ENCODE results near the gene CRABP2.

Gene CRABP2

DNA sequence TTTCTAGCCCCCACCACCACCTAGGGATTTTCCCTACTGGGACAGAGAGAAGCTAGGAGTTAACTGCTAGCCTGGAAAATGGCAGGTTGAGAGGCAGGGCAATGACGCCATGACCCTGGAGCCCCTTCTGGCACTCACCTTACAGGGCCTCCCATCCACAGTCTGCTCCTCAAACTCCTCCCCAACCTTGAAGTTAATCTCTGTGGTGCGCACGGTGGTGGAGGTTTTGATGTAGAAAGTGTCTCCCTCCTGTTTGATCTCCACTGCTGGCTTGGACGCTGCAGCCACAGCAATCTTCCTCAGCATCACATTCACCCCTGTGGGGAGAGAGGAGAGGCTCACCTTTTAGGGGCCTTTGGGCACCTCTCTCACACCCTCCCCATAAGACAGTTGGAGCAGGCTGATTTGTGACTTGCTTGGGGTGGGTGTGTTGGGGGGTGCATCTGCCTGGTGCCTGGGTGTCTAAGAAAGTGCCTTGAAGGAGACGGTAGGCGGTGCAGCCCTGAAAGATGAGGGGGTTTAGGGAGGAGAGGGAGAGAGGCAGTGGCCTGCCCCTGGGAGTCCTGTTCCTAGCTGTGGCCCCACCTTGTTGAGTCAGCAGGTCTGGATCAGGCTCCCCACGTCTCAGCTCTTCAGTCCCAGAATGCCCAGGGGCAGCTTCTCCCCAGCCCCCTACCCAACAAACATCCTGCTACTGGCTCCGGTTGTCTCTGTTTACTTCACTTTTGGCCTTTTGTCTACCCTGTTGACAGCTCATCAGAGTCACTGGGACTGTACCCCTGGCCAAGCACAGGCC lies 4.4 kb downstream of the CRABP2 start:
- Histone ChIP-seq H3K27ac (ENCODE audit: low read depth, low read length) (no peak overlapping the region), H3K27me3 (ENCODE audit: control insufficient read depth in 1 of 2, insufficient read depth in 2 of 2, low read length in 2 of 2) (peaks cover 29 to 31% of the 10 kb centered on the region in 2 donors), H3K4me3 (ENCODE audit: low read depth in 1 of 2, low read length in 2 of 2) (no peak overlapping the region), H3K9ac (ENCODE audit: low read depth in 1 of 2, low read length in 2 of 2) (no peak overlapping the region), H3K9me3 (ENCODE audit: control insufficient read depth in 1 of 2, low read length in 2 of 2) (no peaks in the 10 kb centered on the region), H3K4me1 (ENCODE audit: control insufficient read depth in 1 of 2, insufficient read depth in 2 of 2, low read length in 2 of 2) (peaks cover 14 to 18% of the 10 kb centered on the region in 2 donors), H3K36me3 (ENCODE audit: control insufficient read depth in 1 of 2, insufficient read depth in 2 of 2, low read length in 2 of 2) (no peaks in the 10 kb centered on the region)

DNA sequence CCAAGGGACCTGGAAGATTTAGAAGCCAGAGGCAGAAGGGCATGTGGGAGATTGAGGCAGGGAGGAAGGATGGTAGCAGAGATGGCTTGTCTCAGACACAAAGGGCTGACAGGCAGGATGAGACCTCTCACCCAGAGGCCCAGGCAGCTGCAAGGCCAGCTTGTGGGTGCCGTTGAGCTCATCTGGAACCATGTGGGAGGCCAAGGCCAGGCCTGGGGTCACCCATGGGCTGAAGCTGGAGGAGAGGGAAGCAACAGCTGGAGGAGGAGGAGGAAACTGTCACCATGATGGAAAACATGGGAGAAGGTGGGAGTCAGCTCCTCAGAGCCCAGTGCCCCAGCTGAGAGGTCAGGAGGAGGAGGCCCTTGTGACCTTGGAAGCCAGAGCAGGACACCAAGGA lies 6.4 kb downstream of the CRABP2 start:
- no peaks in the 10 kb centered on the region for H3K36me3 ChIP-seq (ENCODE audit: control insufficient read depth in 1 of 2, insufficient read depth in 2 of 2, low read length in 2 of 2)
- H3K9ac ChIP-seq (ENCODE audit: low read depth in 1 of 2, low read length in 2 of 2): no peak overlapping the region
- no peak overlapping the region for H3K4me3 ChIP-seq (ENCODE audit: low read depth in 1 of 2, low read length in 2 of 2)
- no peak overlapping the region for H3K27ac ChIP-seq (ENCODE audit: low read depth, low read length)
- H3K9me3 ChIP-seq (ENCODE audit: control insufficient read depth in 1 of 2, low read length in 2 of 2): no peaks in the 10 kb centered on the region
- peaks cover 12 to 16% of the 10 kb centered on the region in 2 donors for H3K27me3 ChIP-seq (ENCODE audit: control insufficient read depth in 1 of 2, insufficient read depth in 2 of 2, low read length in 2 of 2)
- H3K4me1 ChIP-seq (ENCODE audit: control insufficient read depth in 1 of 2, insufficient read depth in 2 of 2, low read length in 2 of 2): peaks cover 6% of the 10 kb centered on the region in 2 donors

GRCh38 chr1:156697481-156697880 lies 7.9 kb downstream of the CRABP2 start:
- H3K9me3 ChIP-seq (ENCODE audit: control insufficient read depth in 1 of 2, low read length in 2 of 2): no peaks in the 10 kb centered on the region
- peaks cover 5% of the 10 kb centered on the region in 2 donors for H3K27me3 ChIP-seq (ENCODE audit: control insufficient read depth in 1 of 2, insufficient read depth in 2 of 2, low read length in 2 of 2)
- H3K4me1 ChIP-seq (ENCODE audit: control insufficient read depth in 1 of 2, insufficient read depth in 2 of 2, low read length in 2 of 2): peaks cover 21% of the 10 kb centered on the region in 2 donors
- H3K4me3 ChIP-seq (ENCODE audit: low read depth in 1 of 2, low read length in 2 of 2): no peak overlapping the region
- H3K36me3 ChIP-seq (ENCODE audit: control insufficient read depth in 1 of 2, insufficient read depth in 2 of 2, low read length in 2 of 2): no peaks in the 10 kb centered on the region
- H3K9ac ChIP-seq (ENCODE audit: low read depth in 1 of 2, low read length in 2 of 2): no peak overlapping the region
- H3K27ac ChIP-seq (ENCODE audit: low read depth, low read length): no peak overlapping the region

DNA sequence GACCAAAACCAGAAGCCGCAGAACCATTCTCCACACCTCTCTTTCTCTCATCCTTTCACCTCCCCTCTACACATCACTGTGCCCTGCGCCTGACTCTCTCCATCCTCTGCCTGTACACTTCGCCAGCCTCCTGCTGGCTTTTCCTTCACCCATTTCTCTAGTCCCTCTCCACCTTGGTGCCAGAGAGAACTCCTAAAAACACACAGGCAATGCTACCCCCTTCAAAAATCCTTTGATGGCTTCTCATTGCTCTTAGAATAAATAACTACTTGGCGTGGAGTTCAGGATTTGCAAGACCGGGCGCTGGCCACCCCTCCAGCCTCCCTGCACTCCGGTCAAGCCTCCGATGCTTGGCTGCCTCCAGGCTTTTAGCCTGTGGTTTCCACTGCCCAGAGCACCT lies 8.6 kb downstream of the CRABP2 start:
- H3K27ac ChIP-seq (ENCODE audit: low read depth, low read length): no peak overlapping the region
- peaks cover 5 to 12% of the 10 kb centered on the region in 2 donors for H3K27me3 ChIP-seq (ENCODE audit: control insufficient read depth in 1 of 2, insufficient read depth in 2 of 2, low read length in 2 of 2)
- no peak overlapping the region for H3K9ac ChIP-seq (ENCODE audit: low read depth in 1 of 2, low read length in 2 of 2)
- H3K9me3 ChIP-seq (ENCODE audit: control insufficient read depth in 1 of 2, low read length in 2 of 2): no peaks in the 10 kb centered on the region
- peaks cover 25 to 27% of the 10 kb centered on the region in 2 donors for H3K4me1 ChIP-seq (ENCODE audit: control insufficient read depth in 1 of 2, insufficient read depth in 2 of 2, low read length in 2 of 2)
- no peaks in the 10 kb centered on the region for H3K36me3 ChIP-seq (ENCODE audit: control insufficient read depth in 1 of 2, insufficient read depth in 2 of 2, low read length in 2 of 2)
- H3K4me3 ChIP-seq (ENCODE audit: low read depth in 1 of 2, low read length in 2 of 2): no peak overlapping the region

- no peak overlapping the region for H3K9ac ChIP-seq (ENCODE audit: low read depth in 1 of 2, low read length in 2 of 2)
- peaks cover 27 to 36% of the 10 kb centered on the region in 2 donors for H3K4me1 ChIP-seq (ENCODE audit: control insufficient read depth in 1 of 2, insufficient read depth in 2 of 2, low read length in 2 of 2)
- H3K9me3 ChIP-seq (ENCODE audit: control insufficient read depth in 1 of 2, low read length in 2 of 2): no peaks in the 10 kb centered on the region
- H3K27me3 ChIP-seq (ENCODE audit: control insufficient read depth in 1 of 2, insufficient read depth in 2 of 2, low read length in 2 of 2): peaks cover 16 to 29% of the 10 kb centered on the region in 2 donors
- H3K4me3 ChIP-seq (ENCODE audit: low read depth in 1 of 2, low read length in 2 of 2): no peak overlapping the region
- no peaks in the 10 kb centered on the region for H3K36me3 ChIP-seq (ENCODE audit: control insufficient read depth in 1 of 2, insufficient read depth in 2 of 2, low read length in 2 of 2)
- H3K27ac ChIP-seq (ENCODE audit: low read depth, low read length): no peak overlapping the region
Measured at GRCh38 chr1:156694690-156694962, 10.8 kb downstream of the CRABP2 start.

DNA sequence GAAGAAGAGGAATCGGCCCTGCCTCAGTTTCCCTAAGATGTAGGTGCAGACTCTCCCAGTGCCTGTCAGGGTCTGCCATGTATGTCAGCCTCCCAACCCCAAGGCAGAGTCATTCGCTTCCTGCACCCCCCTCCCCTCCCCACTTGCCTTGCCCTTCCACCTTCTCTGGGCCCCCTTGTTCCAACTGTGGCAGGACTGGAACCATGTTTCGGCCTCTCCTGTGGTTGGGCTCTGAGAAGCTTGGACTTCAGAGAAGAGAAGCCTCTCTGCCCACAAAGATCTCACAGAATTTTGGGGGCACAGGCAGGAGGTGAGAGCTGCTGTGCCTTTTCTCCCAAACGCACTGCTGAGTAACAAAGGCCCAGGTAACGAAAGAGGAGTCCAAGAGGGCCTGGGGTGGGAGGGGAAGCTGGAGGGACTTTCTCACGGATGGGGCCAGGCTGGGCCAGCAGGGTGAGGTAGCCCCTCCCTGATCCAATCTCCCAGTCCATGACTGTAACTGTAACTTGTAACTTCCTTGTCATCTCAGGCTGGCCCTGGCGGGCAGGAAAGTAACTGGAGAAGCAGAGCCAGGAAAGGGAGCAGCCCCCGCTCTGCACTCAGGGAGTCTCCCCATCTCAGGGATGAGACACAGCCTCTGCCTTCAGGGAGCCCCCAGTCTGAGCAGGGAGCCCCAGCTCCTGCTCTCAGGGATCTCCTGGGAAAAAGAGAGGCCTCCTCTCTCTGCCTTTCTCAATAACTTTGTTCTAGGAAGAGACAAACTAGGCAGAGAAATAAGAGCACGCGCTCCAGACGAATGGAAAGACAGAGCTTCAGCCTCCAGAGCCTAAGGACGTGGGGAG lies 11.3 kb downstream of the CRABP2 start:
- Histone ChIP-seq H3K27ac (ENCODE audit: low read depth, low read length) (no peak overlapping the region), H3K9ac (ENCODE audit: low read depth in 1 of 2, low read length in 2 of 2) (no peak overlapping the region), H3K36me3 (ENCODE audit: control insufficient read depth in 1 of 2, insufficient read depth in 2 of 2, low read length in 2 of 2) (no peaks in the 10 kb centered on the region), H3K4me1 (ENCODE audit: control insufficient read depth in 1 of 2, insufficient read depth in 2 of 2, low read length in 2 of 2) (peaks cover 30 to 39% of the 10 kb centered on the region in 2 donors), H3K27me3 (ENCODE audit: control insufficient read depth in 1 of 2, insufficient read depth in 2 of 2, low read length in 2 of 2) (peaks cover 16 to 33% of the 10 kb centered on the region in 2 donors), H3K9me3 (ENCODE audit: control insufficient read depth in 1 of 2, low read length in 2 of 2) (no peaks in the 10 kb centered on the region), H3K4me3 (ENCODE audit: low read depth in 1 of 2, low read length in 2 of 2) (no peak overlapping the region)

- no peak overlapping the region for H3K9ac ChIP-seq (ENCODE audit: low read depth in 1 of 2, low read length in 2 of 2)
- no peaks in the 10 kb centered on the region for H3K36me3 ChIP-seq (ENCODE audit: control insufficient read depth in 1 of 2, insufficient read depth in 2 of 2, low read length in 2 of 2)
- H3K27me3 ChIP-seq (ENCODE audit: control insufficient read depth in 1 of 2, insufficient read depth in 2 of 2, low read length in 2 of 2): peaks cover 16 to 38% of the 10 kb centered on the region in 2 donors
- H3K27ac ChIP-seq (ENCODE audit: low read depth, low read length): no peak overlapping the region
- H3K4me3 ChIP-seq (ENCODE audit: low read depth in 1 of 2, low read length in 2 of 2): no peak overlapping the region
- H3K4me1 ChIP-seq (ENCODE audit: control insufficient read depth in 1 of 2, insufficient read depth in 2 of 2, low read length in 2 of 2): peaks cover 30 to 39% of the 10 kb centered on the region in 2 donors
- no peaks in the 10 kb centered on the region for H3K9me3 ChIP-seq (ENCODE audit: control insufficient read depth in 1 of 2, low read length in 2 of 2)
Measured at GRCh38 chr1:156692925-156693847, 12.2 kb downstream of the CRABP2 start.

- Histone ChIP-seq H3K9ac (ENCODE audit: low read depth in 1 of 2, low read length in 2 of 2) (no peak overlapping the region), H3K9me3 (ENCODE audit: control insufficient read depth in 1 of 2, low read length in 2 of 2) (no peaks in the 10 kb centered on the region), H3K27me3 (ENCODE audit: control insufficient read depth in 1 of 2, insufficient read depth in 2 of 2, low read length in 2 of 2) (peaks cover 16 to 38% of the 10 kb centered on the region in 2 donors), H3K27ac (ENCODE audit: low read depth, low read length) (no peak overlapping the region), H3K4me1 (ENCODE audit: control insufficient read depth in 1 of 2, insufficient read depth in 2 of 2, low read length in 2 of 2) (peaks cover 30 to 39% of the 10 kb centered on the region in 2 donors), H3K36me3 (ENCODE audit: control insufficient read depth in 1 of 2, insufficient read depth in 2 of 2, low read length in 2 of 2) (no peaks in the 10 kb centered on the region), H3K4me3 (ENCODE audit: low read depth in 1 of 2, low read length in 2 of 2) (no peak overlapping the region)
Measured at GRCh38 chr1:156692441-156692924, 12.9 kb downstream of the CRABP2 start.

GRCh38 chr1:156691665-156692440 lies 13.5 kb downstream of the CRABP2 start:
- Histone ChIP-seq H3K4me1 (ENCODE audit: control insufficient read depth in 1 of 2, insufficient read depth in 2 of 2, low read length in 2 of 2) (peaks cover 30 to 39% of the 10 kb centered on the region in 2 donors), H3K27me3 (ENCODE audit: control insufficient read depth in 1 of 2, insufficient read depth in 2 of 2, low read length in 2 of 2) (peaks cover 16 to 38% of the 10 kb centered on the region in 2 donors), H3K36me3 (ENCODE audit: control insufficient read depth in 1 of 2, insufficient read depth in 2 of 2, low read length in 2 of 2) (no peaks in the 10 kb centered on the region), H3K4me3 (ENCODE audit: low read depth in 1 of 2, low read length in 2 of 2) (no peak overlapping the region), H3K27ac (ENCODE audit: low read depth, low read length) (no peak overlapping the region), H3K9me3 (ENCODE audit: control insufficient read depth in 1 of 2, low read length in 2 of 2) (no peaks in the 10 kb centered on the region), H3K9ac (ENCODE audit: low read depth in 1 of 2, low read length in 2 of 2) (no peak overlapping the region)

Data from duodenal mucosa (tissue), 2 donors.